Heart right ventricle (tissue), 16 donors: Measurements from ENCODE around the gene VPS41. TPM values are rescaled to one million over a fixed set of nuclear protein-coding genes. Genes with fewer than 3 reads are reported as not detected.

Experiments used
- ATAC-seq, 8 donors: fragments of 200-7000 bp; cut with Tn5 transposase; one replicate each; pipeline ENCODE4 v1.9.1; 2020; ENCODE audit warnings: mild to moderate bottlenecking in 8 of 8, moderate library complexity in 8 of 8, moderate number of reproducible peaks in 1 of 8
- DNase-seq, 2 donors: peaks; one replicate each; pipeline ENCODE4 v3.0.0-alpha.2; 2020
- H3K27ac ChIP-seq, 10 donors: fragments of 200-600 bp; sonication (generic) in 2 of 10; one replicate each; pipeline versions ENCODE4 v1.5.0 to v1.8.0; 2020 to 2022; ENCODE audit warnings: mild to moderate bottlenecking in 3 of 10
- H3K27me3 ChIP-seq, 7 donors: fragments of 200-600 bp; one replicate each; pipeline ENCODE4 v1.8.0; 2021 to 2022; ENCODE audit warnings: mild to moderate bottlenecking in 2 of 7
- H3K36me3 ChIP-seq, 9 donors: fragments of 200-600 bp; sonication (generic) in 1 of 9; one replicate each; pipeline versions ENCODE4 v1.5.0 to v1.8.0; 2020 to 2022; ENCODE audit warnings: mild to moderate bottlenecking in 2 of 9
- H3K4me1 ChIP-seq, 9 donors: fragments of 200-600 bp; sonication (generic) in 1 of 9; one replicate each; pipeline versions ENCODE4 v1.5.0 to v1.8.0; 2020 to 2022; ENCODE audit warnings: mild to moderate bottlenecking in 4 of 9
- H3K4me3 ChIP-seq, 10 donors: fragments of 200-600 bp; sonication (generic) in 2 of 10; one replicate each; pipeline versions ENCODE4 v1.5.0 to v1.8.0; 2020 to 2022; ENCODE audit warnings: mild to moderate bottlenecking in 7 of 10, moderate library complexity in 2 of 10
- H3K9me3 ChIP-seq, 11 donors: fragments of 200-600 bp in 10 of 11; sonication (generic) in 2 of 11; one replicate each; pipeline versions ENCODE4 v1.5.0 to v1.8.0; 2013 to 2022; ENCODE audit warnings: mild to moderate bottlenecking in 2 of 11, control low read depth in 1 of 11, moderate library complexity in 1 of 11
- CTCF ChIP-seq, 9 donors: fragments of 200-600 bp; sonication (generic) in 2 of 9; IDR thresholded peaks; one replicate each; pipeline versions ENCODE4 v1.5.0 to v1.8.0; 2021 to 2022; ENCODE audit warnings: antibody characterized with exemption in 9 of 9, mild to moderate bottlenecking in 5 of 9, moderate library complexity in 1 of 9
- WGBS, 2 donors: extraction: QIAGEN DNeasy Blood & Tissue Kit; methylation state at CpG; one replicate each; pipeline ENCODE4 v1.1.7; 2013; ENCODE audit warnings: inconsistent platforms in 1 of 2; 5-methylcytosine and 5-hydroxymethylcytosine counted together
- intact Hi-C, 10 donors: fragments of 100-400 bp; cut with DNase I; formaldehyde crosslinking; loops; one replicate each; pipeline versions ENCODE4 v1.11.1 to v1.14.2; 2022
- polyA plus RNA-seq, 2 donors: library from polyadenylated mRNA; stranded (reverse); fragments of 200-250 nt; gene quantifications; one replicate each; pipeline ENCODE4 v1.2.3, GENCODE V29; 2013
- total RNA-seq, 10 donors: library from RNA; stranded (reverse); fragmentation: NEBNext Ultra II Directional in 3 of 10; extraction: Animal tissue kit (Norgen Biotek cat#: 25700) in 3 of 10; gene quantifications; one replicate each; pipeline versions ENCODE4 v1.2.1 to v1.2.4, GENCODE V29; 2021 to 2023
- donor health status: Arrhythmogenic right ventricular cardiomyopathy.
- donor health status: ischemic (EF 13 %, LVEDD 7.1; RV severe dilation, severe dysfunction).
- donor health status: healthy with polysubstance abuse.
- donor health status: DM: no; HTN: yes; CAD: no.
- donor health status: DM: no; HTN: no; CAD: no.
- donor health status: ischemic (EF 25% LVEDD 6.9; RV normal size, moderate dysfunction).
- donor health status: ischemic (EF 25% LVEDD 5.7; RV mildly dilated, moderate dysfunction).
- donor health status: healthy.
- donor health status: DM: yes; HTN: yes; CAD: no.
- donor health status: Ischemic cardiomyopathy.
- donor health status: ischemic (EF 35%, LVEDD 5.7; RV mildly dilated, moderate dysfunction).
- donor health status: nonischemic (EF 11% LVEDD 7.7; RV severe dilation, severe dysfunction).
- donor health status: DM: yes; HTN: yes; CAD: no.
- donor health status: PGD.
- donor health status: ischemic (EF 29% LVEDD 5.4; RV normal size, mild dysfunction).
- donor health status: nonischemic (EF 23%, LVEDD 6.1; RV moderate dilation, normal function).

VPS41 gene
- total and polyA plus RNA-seq, 12 donors: 7.1 to 60.7 (median 48.0) TPM

GRCh38 chr7:38851321-38851720 lies 57.7 kb downstream of the VPS41 start:
- Histone ChIP-seq H3K27ac (no peak overlapping the region), H3K27me3 (no peaks in the 10 kb centered on the region), H3K36me3 (no peaks in the 10 kb centered on the region), H3K9me3 (no peaks in the 10 kb centered on the region), H3K4me3 (no peak overlapping the region), H3K4me1 (peaks cover 0 to 14% (median 0%) of the 10 kb centered on the region in 9 donors)
- no peak for TF ChIP-seq CTCF (IDR thresholded peaks at IDR 0.05)
- intact Hi-C loops: no loop called here
- ATAC-seq (no peak), DNase-seq (no peak)
- WGBS, 2 donors: 89 to 95% methylated on average over 2 of the region's 2 CpGs

GRCh38 chr7:38846280-38846679 lies 62.7 kb downstream of the VPS41 start:
- peaks cover 0 to 5% (median 0%) of the 10 kb centered on the region in 9 donors for H3K4me1 ChIP-seq
- no peaks in the 10 kb centered on the region for H3K9me3 ChIP-seq
- no peak overlapping the region for H3K27ac ChIP-seq
- no peaks in the 10 kb centered on the region for H3K27me3 ChIP-seq
- intact Hi-C loops: no loop called here
- H3K4me3 ChIP-seq: no peak overlapping the region
- no peaks in the 10 kb centered on the region for H3K36me3 ChIP-seq
- DNase-seq (no peak), ATAC-seq (no peak)
- 85 to 90% methylated on average over 7 of the region's 7 CpGs for WGBS, 2 donors
- no peak for TF ChIP-seq CTCF (IDR thresholded peaks at IDR 0.05)

GRCh38 chr7:38844952-38845563 lies 63.9 kb downstream of the VPS41 start:
- Histone ChIP-seq H3K27me3 (no peaks in the 10 kb centered on the region), H3K4me1 (peaks cover 0 to 10% (median 0%) of the 10 kb centered on the region in 9 donors), H3K4me3 (no peak overlapping the region), H3K9me3 (no peaks in the 10 kb centered on the region), H3K27ac (no peak overlapping the region), H3K36me3 (no peaks in the 10 kb centered on the region)
- intact Hi-C loops: no loop called here
- DNase-seq (no peak), ATAC-seq (no peak)
- no peak for TF ChIP-seq CTCF (IDR thresholded peaks at IDR 0.05)
- WGBS, 2 donors: 95 to 98% methylated on average over 8 of the region's 8 CpGs

GRCh38 chr7:38842746-38843145 lies 66.2 kb downstream of the VPS41 start:
- Histone ChIP-seq H3K27ac (no peak overlapping the region), H3K9me3 (no peaks in the 10 kb centered on the region), H3K36me3 (no peaks in the 10 kb centered on the region), H3K27me3 (no peaks in the 10 kb centered on the region), H3K4me3 (no peak overlapping the region), H3K4me1 (peaks cover 0 to 16% (median 0%) of the 10 kb centered on the region in 9 donors)
- ATAC-seq (no peak), DNase-seq (no peak)
- TF ChIP-seq CTCF (IDR thresholded peaks at IDR 0.05): no peak
- 65 to 74% methylated on average over 1 of the region's 1 CpG for WGBS, 2 donors
- intact Hi-C loops: no loop called here
